ENCODE data around the gene USP13. TPM values are rescaled to one million over a fixed set of nuclear protein-coding genes. Genes with fewer than 3 reads are reported as not detected.

USP13 gene
- total and polyA plus RNA-seq, 2 of the 13 experiments (the other 11 are each of a cell fraction or from before 2014, with no cell fraction given), result 15.9 to 36.7 TPM

GRCh38 chr3:179739816-179740594 is 87.2 kb downstream of the USP13 start (continued):
- TF ChIP-seq CEBPZ (IDR thresholded peaks at IDR 0.05; ENCODE audit: low read length), result no peak
- no peak for TF ChIP-seq JDP2 (CRISPR knock-in tag; IDR thresholded peaks at IDR 0.05; ENCODE audit: borderline replicate concordance)
- peak; percentile 67; the same call in 1 of the 2 replicates for TF ChIP-seq ZNF747 (CRISPR knock-in tag; IDR thresholded peaks at IDR 0.05; ENCODE audit: borderline replicate concordance)
- TF ChIP-seq ZNF891 (CRISPR knock-in tag; IDR thresholded peaks at IDR 0.05), result no peak
- no peak for TF ChIP-seq PAX8 (CRISPR knock-in tag; IDR thresholded peaks at IDR 0.05; ENCODE audit: borderline replicate concordance)
- TF ChIP-seq ZFP36 (IDR thresholded peaks at IDR 0.05; ENCODE audit: borderline replicate concordance, low read depth, low read length, partially characterized antibody), result no peak
- peak; percentile 74; the same call in 1 of the 2 replicates for TF ChIP-seq ZSCAN9 (CRISPR knock-in tag; IDR thresholded peaks at IDR 0.05; ENCODE audit: borderline replicate concordance)
- no peak for TF ChIP-seq HES4 (CRISPR knock-in tag; IDR thresholded peaks at IDR 0.05; ENCODE audit: borderline replicate concordance)
- no peak for TF ChIP-seq SETDB1 (CRISPR knock-in tag; IDR thresholded peaks at IDR 0.05; ENCODE audit: borderline replicate concordance)
- no peak for TF ChIP-seq MTF2 (CRISPR knock-in tag; IDR thresholded peaks at IDR 0.05; ENCODE audit: borderline replicate concordance)
- TF ChIP-seq ZFP37 (CRISPR knock-in tag; IDR thresholded peaks at IDR 0.05; ENCODE audit: borderline replicate concordance), result 0 out of 2 replicates have a peak, but pooled peaks have one; percentile 34
- TF ChIP-seq FOXP1 (IDR thresholded peaks at IDR 0.05), result peak; percentile 99
- TF ChIP-seq FOXP1 (CRISPR knock-in tag; IDR thresholded peaks at IDR 0.05), result peak; percentile 100
- no peak for TF ChIP-seq SATB2 (CRISPR knock-in tag; IDR thresholded peaks at IDR 0.05)
- peak; percentile 80; the same call in 1 of the 2 replicates for TF ChIP-seq ZGPAT (CRISPR knock-in tag; IDR thresholded peaks at IDR 0.05)
- no peak for TF ChIP-seq SNAI1 (CRISPR knock-in tag; IDR thresholded peaks at IDR 0.05; ENCODE audit: borderline replicate concordance)
- no peak for TF ChIP-seq TAF1 (CRISPR knock-in tag; IDR thresholded peaks at IDR 0.05)
- TF ChIP-seq CENPT (CRISPR knock-in tag; IDR thresholded peaks at IDR 0.05; ENCODE audit: low read depth), result no peak
- 0 out of 2 replicates have a peak, but pooled peaks have one; percentile 23 for TF ChIP-seq NR2C2 (CRISPR knock-in tag; IDR thresholded peaks at IDR 0.05; ENCODE audit: borderline replicate concordance)
- peak; percentile 92 for TF ChIP-seq FOXA1 (IDR thresholded peaks at IDR 0.05)
- peak; percentile 93 for TF ChIP-seq FOXA1 (CRISPR knock-in tag; IDR thresholded peaks at IDR 0.05)
- TF ChIP-seq MEIS2 (CRISPR knock-in tag; IDR thresholded peaks at IDR 0.05), result peak; percentile 58; the same call in 1 of the 2 replicates
- 0 out of 2 replicates have a peak, but pooled peaks have one; percentile 52 for TF ChIP-seq ZNF670 (CRISPR knock-in tag; IDR thresholded peaks at IDR 0.05; ENCODE audit: borderline replicate concordance)
- TF ChIP-seq ZNF557 (CRISPR knock-in tag; IDR thresholded peaks at IDR 0.05), result 0 out of 2 replicates have a peak, but pooled peaks have one; percentile 45

Data from HepG2 (cell line).